Kidney (tissue), 14 donors: ENCODE measurements around the gene LEKR1. TPM values are rescaled to one million over a fixed set of nuclear protein-coding genes. Genes with fewer than 3 reads are reported as not detected.
A peak's percentile ranks its signal among the peaks of the same experiment; 100 is the strongest.
"Not testable (repeated sequence)": the region's sequence is repeated elsewhere in the genome, so short reads cannot be mapped to it uniquely, and the experiment has no call there.

Experiments used
- DNase-seq, 5 donors: peaks; one replicate each; pipeline ENCODE4 v3.0.0-alpha.2; 2013 to 2020
- FAIRE-seq: peaks from 2 replicates; lab custom pipeline; 2012; peaks lifted over from hg19 to GRCh38; lab: Jason Lieb, UNC
- H3K27ac ChIP-seq, 2 donors: one replicate each; pipeline ENCODE4 v1.7.0; 2013; ENCODE audit warnings: low read depth in 2 of 2, low read length in 2 of 2, inconsistent platforms in 1 of 2
- H3K27me3 ChIP-seq: one replicate; pipeline ENCODE4 v1.7.1; 2013; ENCODE audit warnings: low read length, inconsistent platforms; ENCODE audit not compliant: control insufficient read depth, insufficient read depth
- H3K36me3 ChIP-seq, 3 donors: one replicate each; pipeline versions ENCODE4 v1.7.0 to v1.7.1; 2013; ENCODE audit warnings: low read length in 3 of 3, control low read depth in 1 of 3, inconsistent platforms in 1 of 3; ENCODE audit not compliant: insufficient read depth in 3 of 3, control insufficient read depth in 2 of 3
- H3K4me1 ChIP-seq, 3 donors: one replicate each; pipeline versions ENCODE4 v1.7.0 to v1.7.1; 2013; ENCODE audit warnings: low read length in 3 of 3, inconsistent platforms in 1 of 3, low read depth in 1 of 3; ENCODE audit not compliant: control insufficient read depth in 2 of 3, insufficient read depth in 2 of 3
- H3K4me3 ChIP-seq, 3 donors: one replicate each; pipeline versions ENCODE4 v1.7.0 to v1.8.1; 2013; ENCODE audit warnings: low read length in 3 of 3, control low read depth in 1 of 3, inconsistent platforms in 1 of 3
- H3K9ac ChIP-seq, 3 donors: one replicate each; pipeline versions ENCODE4 v1.7.0 to v1.7.1; 2013; ENCODE audit warnings: low read length in 3 of 3, control low read depth in 1 of 3, inconsistent platforms in 1 of 3
- H3K9me3 ChIP-seq, 3 donors: one replicate each; pipeline versions ENCODE4 v1.7.0 to v1.7.1; 2013; ENCODE audit warnings: low read length in 3 of 3, control low read depth in 1 of 3, inconsistent platforms in 1 of 3; ENCODE audit not compliant: control insufficient read depth in 2 of 3, insufficient read depth in 1 of 3
- CTCF ChIP-seq: IDR thresholded peaks from 3 replicates; pipeline ENCODE4 v1.5.1; 2012; ENCODE audit warnings: mild to moderate bottlenecking, moderate library complexity, borderline replicate concordance; ENCODE audit not compliant: insufficient read depth; ENCODE audit errors: extremely low read depth
- intact Hi-C: fragments of 100-400 bp; cut with DNase I; formaldehyde crosslinking; loops from one replicate; pipeline ENCODE4 v1.11.1; 2022
- polyA plus RNA-seq: library from polyadenylated mRNA; stranded (reverse); fragments of 350-450 nt; fragmentation: Illumina TruSeq; extraction: RNeasy Lipid Tissue Mini Kit (QIAGEN cat#74804); gene quantifications from one replicate; pipeline ENCODE4 v1.2.3, GENCODE V29; 2014; ENCODE audit warnings: low read depth, low replicate concordance; ENCODE audit not compliant: insufficient read depth
- total RNA-seq: library from RNA; stranded (reverse); fragmentation: NEBNext Ultra II Directional; extraction: Animal tissue kit (Norgen Biotek cat#: 25700); gene quantifications from one replicate; pipeline ENCODE4 v1.2.1, GENCODE V29; 2021
- donor health status: control.
- donor health status: control.
- donor health status: control.
- donor health status: control.
- donor health status: control.
- donor health status: DM: yes; HTN: yes; CAD: no.
- donor health status: Normal renal cell carcinoma (clear cell type).

The LEKR1 gene
- total and polyA plus RNA-seq, 2 donors from 2014 or later = 1.6 to 1.8 TPM

DNA sequence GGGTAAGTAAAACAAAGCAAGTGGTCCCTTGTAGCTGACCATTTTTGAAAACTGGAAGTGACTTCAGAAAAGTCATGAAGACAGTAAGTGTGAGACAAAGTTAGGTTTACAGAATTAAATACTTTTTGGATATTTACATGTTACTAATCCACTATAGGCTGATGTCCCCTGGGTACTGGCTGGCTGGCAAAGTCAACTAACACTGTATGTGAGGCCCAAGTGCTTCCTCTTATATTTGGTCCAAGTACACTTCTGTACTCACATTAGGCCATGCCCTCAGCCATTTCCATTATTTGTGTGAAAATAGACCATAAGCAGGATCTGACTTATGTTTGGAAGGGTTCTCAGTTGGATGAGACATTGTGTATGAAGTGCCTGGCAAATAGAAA is 5.5 kb upstream of the LEKR1 start:
- FAIRE-seq = no peak
- peaks cover 0 to 21% (median 4%) of the 10 kb centered on the region in 3 donors for H3K4me1 ChIP-seq
- no peaks in the 10 kb centered on the region for H3K36me3 ChIP-seq
- H3K9me3 ChIP-seq = no peaks in the 10 kb centered on the region
- no peak overlapping the region for H3K9ac ChIP-seq
- H3K27ac ChIP-seq = no peak overlapping the region
- intact Hi-C loops = no loop called here
- H3K27me3 ChIP-seq = no peaks in the 10 kb centered on the region
- no peak for DNase-seq
- no peak for TF ChIP-seq CTCF
- no peak overlapping the region for H3K4me3 ChIP-seq

DNA sequence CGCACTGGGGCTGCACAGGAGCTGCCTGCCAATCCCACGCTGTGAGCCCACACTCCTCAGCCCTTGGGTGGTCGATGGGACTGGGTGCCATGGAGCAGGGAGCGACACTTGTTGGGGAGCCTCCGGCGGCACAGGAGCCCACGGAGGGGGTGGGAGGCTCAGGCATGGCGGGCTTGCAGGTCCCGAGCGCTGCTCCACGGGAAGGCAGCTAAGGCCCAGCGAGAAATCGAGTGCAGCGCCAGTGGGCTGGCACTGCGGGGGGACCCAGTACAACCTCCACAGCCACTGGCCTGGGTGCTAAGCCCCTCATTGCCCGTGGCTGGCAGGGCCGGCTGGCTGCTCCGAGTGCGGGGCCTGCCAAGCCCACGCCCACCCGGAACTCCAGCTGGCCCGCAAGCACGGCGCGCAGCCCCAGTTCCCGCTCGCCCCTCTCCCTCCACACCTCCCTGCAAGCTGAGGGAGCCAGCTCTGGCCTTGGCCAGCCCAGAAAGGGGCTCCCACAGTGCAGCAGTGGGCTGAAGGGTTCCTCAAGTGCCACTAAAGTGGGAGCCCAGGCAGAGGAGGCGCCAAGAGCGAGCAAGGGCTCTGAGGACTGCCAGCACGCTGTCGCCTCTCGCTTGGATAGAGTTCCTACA is 3.4 kb upstream of the LEKR1 start:
- H3K27ac ChIP-seq, H3K27me3 ChIP-seq, FAIRE-seq, H3K9ac ChIP-seq, H3K9me3 ChIP-seq, intact Hi-C loops, H3K36me3 ChIP-seq, H3K4me3 ChIP-seq: not testable (repeated sequence)
- peak in 1 of 5 donors; percentile 56 for DNase-seq
- peaks cover 3 to 13% (median 8%) of the 10 kb centered on the region in 3 donors for H3K4me1 ChIP-seq

GRCh38 chr3:156825795-156826143 is 384 bp upstream of the LEKR1 start:
- peak overlapping the region; percentile 97 for H3K27ac ChIP-seq
- TF ChIP-seq CTCF = no peak
- no peaks in the 10 kb centered on the region for H3K36me3 ChIP-seq
- intact Hi-C loops = no loop called here
- FAIRE-seq (no peak), DNase-seq (no peak)
- H3K9ac ChIP-seq = peak overlapping the region; percentile 33 to 86 (median 78)
- peak overlapping the region; percentile 63 to 90 (median 89) for H3K4me3 ChIP-seq
- H3K9me3 ChIP-seq = no peaks in the 10 kb centered on the region
- H3K4me1 ChIP-seq = peaks cover 0 to 8% (median 3%) of the 10 kb centered on the region in 3 donors
- H3K27me3 ChIP-seq = no peaks in the 10 kb centered on the region

GRCh38 chr3:156826896-156827882 is 1.0 kb downstream of the LEKR1 start:
- FAIRE-seq = no peak
- no peaks in the 10 kb centered on the region for H3K36me3 ChIP-seq
- H3K4me3 ChIP-seq = peak overlapping the region; percentile 63 to 90 (median 89)
- no peaks in the 10 kb centered on the region for H3K27me3 ChIP-seq
- H3K27ac ChIP-seq = peak overlapping the region; percentile 97
- no peaks in the 10 kb centered on the region for H3K9me3 ChIP-seq
- no peak for TF ChIP-seq CTCF
- peaks cover 0 to 8% (median 3%) of the 10 kb centered on the region in 3 donors for H3K4me1 ChIP-seq
- peak overlapping the region; percentile 33 to 86 (median 78) for H3K9ac ChIP-seq
- DNase-seq = no peak
- intact Hi-C loops = no loop called here
